Measurements from ENCODE around the gene CALML3. TPM values are rescaled to one million over a fixed set of nuclear protein-coding genes. Genes with fewer than 3 reads are reported as not detected.

CALML3 gene
- total RNA-seq, 1 experiment from 2014 or later = not detected

DNA sequence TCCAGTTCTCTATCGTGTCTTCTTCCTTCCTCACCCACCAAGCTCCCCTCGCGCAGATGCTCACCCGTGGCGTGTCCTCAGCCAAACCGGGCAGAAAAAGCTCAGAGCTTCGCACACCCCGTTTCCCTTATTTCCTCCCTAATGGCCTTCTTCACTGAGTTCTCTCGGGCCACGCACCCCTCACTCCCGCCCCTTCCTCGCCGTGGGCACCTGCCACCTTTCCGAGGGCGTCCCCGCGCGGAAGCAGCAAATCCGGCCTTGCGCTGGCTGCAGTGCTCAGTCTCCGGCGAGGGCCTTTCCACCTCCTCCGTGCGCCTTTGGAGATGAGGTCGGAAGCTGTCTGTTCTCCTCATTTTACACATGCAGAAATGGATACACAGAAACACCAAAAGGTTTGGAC, 12.4 kb upstream of the CALML3 start:
- BruUV-seq (replicated peaks) = no TSS peak
- intact Hi-C loops (cut with micrococcal nuclease; ENCODE audit: unreplicated experiment) = no loop called here
- H3K4me3 ChIP-seq (ENCODE audit: low read depth, low read length, poor library complexity, severe bottlenecking) = no peak overlapping the region
- H3K4me1 ChIP-seq (ENCODE audit: insufficient read depth, low read length, poor library complexity, severe bottlenecking) = no peaks in the 10 kb centered on the region
- H3K36me3 ChIP-seq (ENCODE audit: insufficient read depth, low read length, poor library complexity, severe bottlenecking) = no peaks in the 10 kb centered on the region
- ChIA-PET POLR2A (ENCODE audit: low non-redundant PET) (no interaction called here), CTCF (no interaction called here)
- no peaks in the 10 kb centered on the region for H3K9me3 ChIP-seq (ENCODE audit: low read depth, low read length, poor library complexity, severe bottlenecking)
- TF ChIP-seq EZH2 (IDR thresholded peaks at IDR 0.05; ENCODE audit: borderline replicate concordance, low read depth, low read length, poor library complexity, severe bottlenecking) = no peak
- no peak overlapping the region for H3K27ac ChIP-seq (ENCODE audit: low read depth, low read length, poor library complexity, severe bottlenecking)
- DNase-seq (ENCODE audit: low spot score) = no peak
- no peaks in the 10 kb centered on the region for H3K27me3 ChIP-seq (replicated peaks; ENCODE audit: insufficient read depth, low read depth, low read length, poor library complexity)

DNA sequence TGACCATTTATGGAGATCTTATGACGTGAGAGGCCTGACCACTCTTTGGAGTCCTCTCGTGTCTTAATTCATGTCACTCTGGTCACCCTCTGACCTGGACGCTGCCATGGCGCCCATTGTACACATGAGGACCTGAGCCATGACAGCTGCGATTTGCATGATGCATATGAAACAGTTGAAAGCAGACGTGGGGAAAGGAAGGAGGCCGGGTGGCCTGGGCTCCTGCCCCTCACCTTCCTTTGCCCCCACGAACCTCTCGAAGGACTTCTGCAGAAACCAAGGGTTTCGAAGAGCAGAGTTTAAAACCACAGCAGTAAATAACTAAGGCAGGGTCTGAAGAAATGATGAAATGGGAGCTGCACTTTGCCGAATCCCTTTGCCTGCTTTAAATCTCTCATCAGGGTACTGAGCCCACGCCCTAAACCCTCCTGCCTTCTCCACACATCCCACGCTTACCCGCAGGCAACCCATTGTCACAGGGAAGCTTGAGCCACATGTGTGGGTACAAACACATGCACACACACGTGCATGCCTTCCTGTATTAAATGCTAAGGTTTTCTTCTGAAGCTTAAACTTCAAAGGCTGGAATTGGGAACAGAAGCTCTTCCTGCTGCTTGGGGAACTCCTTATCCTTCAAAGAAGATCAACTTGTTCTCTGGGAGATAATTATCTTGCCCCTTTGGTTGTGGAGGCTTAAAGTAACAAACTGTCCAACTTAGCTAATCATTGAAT, 11.7 kb upstream of the CALML3 start:
- H3K9me3 ChIP-seq (ENCODE audit: low read depth, low read length, poor library complexity, severe bottlenecking) = no peaks in the 10 kb centered on the region

DNA sequence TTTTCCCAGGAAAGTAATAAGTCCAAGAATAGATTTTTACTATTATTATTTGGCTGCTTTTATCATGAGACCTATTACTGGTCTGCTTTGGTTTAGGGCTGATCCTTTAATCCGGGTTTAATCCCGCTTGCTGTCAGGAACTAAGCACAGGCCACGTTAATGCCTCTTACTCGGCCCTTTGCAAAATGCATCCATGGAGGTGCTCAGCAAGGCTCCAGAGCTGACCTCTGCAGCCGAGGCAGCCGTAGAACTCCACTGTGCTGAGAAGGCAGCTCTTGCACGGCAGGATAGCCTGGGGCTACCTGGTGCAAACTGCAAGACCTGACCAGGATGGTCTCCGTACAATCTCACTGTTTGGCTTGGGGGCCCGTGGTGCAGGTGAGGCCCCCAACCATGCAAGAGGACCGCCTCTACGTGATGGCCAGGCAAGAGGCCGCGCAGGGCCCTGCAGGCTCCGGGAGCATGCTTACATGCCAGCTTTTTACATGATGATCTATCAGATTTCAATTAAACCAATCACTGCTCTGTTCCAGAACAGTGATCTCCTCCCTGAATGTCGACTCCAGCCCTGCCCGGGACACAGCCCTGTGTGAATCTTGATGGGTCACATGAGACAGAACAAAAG, 10.4 kb upstream of the CALML3 start:
- Histone ChIP-seq H3K4me1 (ENCODE audit: insufficient read depth, low read length, poor library complexity, severe bottlenecking) (no peaks in the 10 kb centered on the region), H3K36me3 (ENCODE audit: insufficient read depth, low read length, poor library complexity, severe bottlenecking) (no peaks in the 10 kb centered on the region), H3K27ac (ENCODE audit: low read depth, low read length, poor library complexity, severe bottlenecking) (no peak overlapping the region), H3K9me3 (ENCODE audit: low read depth, low read length, poor library complexity, severe bottlenecking) (no peaks in the 10 kb centered on the region), H3K4me3 (ENCODE audit: low read depth, low read length, poor library complexity, severe bottlenecking) (no peak overlapping the region), H3K27me3 (replicated peaks; ENCODE audit: insufficient read depth, low read depth, low read length, poor library complexity) (no peaks in the 10 kb centered on the region)
- intact Hi-C loops (cut with micrococcal nuclease; ENCODE audit: unreplicated experiment) = no loop called here
- ChIA-PET POLR2A (ENCODE audit: low non-redundant PET) (no interaction called here), CTCF (no interaction called here)
- no peak for DNase-seq (ENCODE audit: low spot score)
- no peak for TF ChIP-seq EZH2 (IDR thresholded peaks at IDR 0.05; ENCODE audit: borderline replicate concordance, low read depth, low read length, poor library complexity, severe bottlenecking)
- TF ChIP-seq, protein P1, sequence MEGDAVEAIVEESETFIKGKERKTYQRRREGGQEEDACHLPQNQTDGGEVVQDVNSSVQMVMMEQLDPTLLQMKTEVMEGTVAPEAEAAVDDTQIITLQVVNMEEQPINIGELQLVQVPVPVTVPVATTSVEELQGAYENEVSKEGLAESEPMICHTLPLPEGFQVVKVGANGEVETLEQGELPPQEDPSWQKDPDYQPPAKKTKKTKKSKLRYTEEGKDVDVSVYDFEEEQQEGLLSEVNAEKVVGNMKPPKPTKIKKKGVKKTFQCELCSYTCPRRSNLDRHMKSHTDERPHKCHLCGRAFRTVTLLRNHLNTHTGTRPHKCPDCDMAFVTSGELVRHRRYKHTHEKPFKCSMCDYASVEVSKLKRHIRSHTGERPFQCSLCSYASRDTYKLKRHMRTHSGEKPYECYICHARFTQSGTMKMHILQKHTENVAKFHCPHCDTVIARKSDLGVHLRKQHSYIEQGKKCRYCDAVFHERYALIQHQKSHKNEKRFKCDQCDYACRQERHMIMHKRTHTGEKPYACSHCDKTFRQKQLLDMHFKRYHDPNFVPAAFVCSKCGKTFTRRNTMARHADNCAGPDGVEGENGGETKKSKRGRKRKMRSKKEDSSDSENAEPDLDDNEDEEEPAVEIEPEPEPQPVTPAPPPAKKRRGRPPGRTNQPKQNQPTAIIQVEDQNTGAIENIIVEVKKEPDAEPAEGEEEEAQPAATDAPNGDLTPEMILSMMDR (conservative IDR thresholded peaks at IDR 0.05; ENCODE audit: low read depth, low read length) = no peak
- no TSS peak for BruUV-seq (replicated peaks)

More for the DNA sequence above, 11.7 kb upstream of the CALML3 start:
- H3K27me3 ChIP-seq (replicated peaks; ENCODE audit: insufficient read depth, low read depth, low read length, poor library complexity) = no peaks in the 10 kb centered on the region
- H3K27ac ChIP-seq (ENCODE audit: low read depth, low read length, poor library complexity, severe bottlenecking) = no peak overlapping the region
- H3K4me3 ChIP-seq (ENCODE audit: low read depth, low read length, poor library complexity, severe bottlenecking) = no peak overlapping the region
- TF ChIP-seq, protein P1 (conservative IDR thresholded peaks at IDR 0.05; ENCODE audit: low read depth, low read length) = no peak
- no peak for TF ChIP-seq EZH2 (IDR thresholded peaks at IDR 0.05; ENCODE audit: borderline replicate concordance, low read depth, low read length, poor library complexity, severe bottlenecking)
- ChIA-PET POLR2A (ENCODE audit: low non-redundant PET) (no interaction called here), CTCF (no interaction called here)
- intact Hi-C loops (cut with micrococcal nuclease; ENCODE audit: unreplicated experiment) = no loop called here
- no peak for DNase-seq (ENCODE audit: low spot score)
- no peaks in the 10 kb centered on the region for H3K36me3 ChIP-seq (ENCODE audit: insufficient read depth, low read length, poor library complexity, severe bottlenecking)
- no TSS peak for BruUV-seq (replicated peaks)
- H3K4me1 ChIP-seq (ENCODE audit: insufficient read depth, low read length, poor library complexity, severe bottlenecking) = no peaks in the 10 kb centered on the region

Data from A673 (cell line).